CD4-positive, alpha-beta T cell treated with Interleukin-6 at 100 ng/mL for 8 hours (primary cell): Measurements from ENCODE around the gene SIVA1.

Experiments used
- DNase-seq: peaks from one replicate; pipeline ENCODE4 v3.0.0-alpha.2; 2020; ENCODE audit warnings: mixed read lengths, low spot score

Gene SIVA1

DNA sequence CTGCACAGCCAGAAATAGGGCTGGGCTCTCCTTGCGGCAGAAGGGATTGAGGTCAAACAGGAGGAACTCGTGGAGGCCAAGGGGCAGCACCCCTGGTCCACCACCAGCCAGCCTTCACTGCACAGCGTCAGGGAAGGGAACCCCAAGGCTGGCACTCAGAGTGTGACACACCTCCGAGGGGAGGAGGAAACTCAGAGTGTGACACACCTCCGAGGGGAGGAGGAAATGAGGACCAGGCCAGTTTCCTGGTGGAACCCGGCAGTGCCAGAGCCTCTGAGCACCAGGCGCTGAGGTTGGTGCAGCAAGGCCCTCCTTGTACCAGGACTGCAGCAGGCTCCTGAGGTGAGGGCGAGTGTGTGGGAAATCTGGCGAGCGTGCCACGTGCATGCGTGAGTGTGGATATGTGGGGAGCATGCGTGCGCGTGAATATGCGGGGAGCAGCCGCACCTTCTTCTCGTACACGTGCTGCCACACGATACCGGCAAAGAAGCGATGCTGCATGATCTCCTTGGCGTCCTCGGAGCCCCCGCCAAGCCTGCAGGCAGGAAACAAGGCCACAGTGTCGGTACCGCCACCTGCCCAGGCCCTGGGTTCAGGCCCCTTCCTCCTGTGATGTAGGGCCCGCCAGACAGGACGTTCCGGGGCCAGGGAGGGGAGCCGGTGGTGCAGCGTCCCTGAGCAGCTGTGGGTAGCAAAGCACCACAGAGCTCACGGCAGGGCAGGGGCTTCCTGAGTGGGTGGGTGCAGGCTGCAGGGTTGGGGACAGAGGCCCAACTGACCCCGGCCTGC lies 19.2 kb downstream of the SIVA1 start:
- no peak for DNase-seq

DNA sequence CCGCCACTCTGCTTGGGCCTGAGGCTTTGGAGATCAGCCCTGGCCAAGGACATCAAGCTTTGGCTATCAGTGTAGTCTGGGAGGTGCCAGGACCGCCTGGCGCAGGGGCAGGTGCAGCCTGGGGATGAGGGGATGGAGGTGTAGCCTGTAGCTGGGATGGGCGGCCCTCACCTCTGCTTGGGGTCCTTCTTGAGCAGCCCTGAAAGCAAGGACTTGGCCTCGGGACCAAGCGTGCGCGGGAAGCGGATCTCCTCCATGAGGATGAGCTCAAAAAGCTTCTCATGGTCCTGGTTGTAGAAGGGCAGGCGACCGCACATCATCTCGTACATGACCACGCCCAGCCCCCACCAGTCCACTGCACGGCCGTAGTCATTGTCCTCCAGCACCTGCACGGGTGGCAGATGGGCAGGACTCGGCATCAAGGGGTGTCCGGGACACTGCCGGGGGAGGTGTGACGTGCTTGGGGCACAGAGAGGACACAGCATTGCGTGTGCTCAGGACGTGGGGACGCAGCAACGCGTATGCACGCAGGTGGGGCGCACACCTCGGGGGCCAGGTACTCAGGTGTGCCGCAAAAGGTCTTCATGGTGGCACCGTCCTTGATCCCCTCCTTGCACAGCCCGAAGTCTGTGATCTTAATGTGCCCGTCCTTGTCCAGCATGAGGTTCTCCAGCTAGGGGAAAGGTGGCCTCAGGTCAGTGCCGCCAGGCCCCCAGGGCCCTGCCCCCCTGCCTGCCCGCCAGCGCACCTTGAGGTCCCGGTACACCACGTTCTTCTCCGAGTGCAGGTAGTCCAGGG lies 20.0 kb downstream of the SIVA1 start:
- DNase-seq: no peak

DNA sequence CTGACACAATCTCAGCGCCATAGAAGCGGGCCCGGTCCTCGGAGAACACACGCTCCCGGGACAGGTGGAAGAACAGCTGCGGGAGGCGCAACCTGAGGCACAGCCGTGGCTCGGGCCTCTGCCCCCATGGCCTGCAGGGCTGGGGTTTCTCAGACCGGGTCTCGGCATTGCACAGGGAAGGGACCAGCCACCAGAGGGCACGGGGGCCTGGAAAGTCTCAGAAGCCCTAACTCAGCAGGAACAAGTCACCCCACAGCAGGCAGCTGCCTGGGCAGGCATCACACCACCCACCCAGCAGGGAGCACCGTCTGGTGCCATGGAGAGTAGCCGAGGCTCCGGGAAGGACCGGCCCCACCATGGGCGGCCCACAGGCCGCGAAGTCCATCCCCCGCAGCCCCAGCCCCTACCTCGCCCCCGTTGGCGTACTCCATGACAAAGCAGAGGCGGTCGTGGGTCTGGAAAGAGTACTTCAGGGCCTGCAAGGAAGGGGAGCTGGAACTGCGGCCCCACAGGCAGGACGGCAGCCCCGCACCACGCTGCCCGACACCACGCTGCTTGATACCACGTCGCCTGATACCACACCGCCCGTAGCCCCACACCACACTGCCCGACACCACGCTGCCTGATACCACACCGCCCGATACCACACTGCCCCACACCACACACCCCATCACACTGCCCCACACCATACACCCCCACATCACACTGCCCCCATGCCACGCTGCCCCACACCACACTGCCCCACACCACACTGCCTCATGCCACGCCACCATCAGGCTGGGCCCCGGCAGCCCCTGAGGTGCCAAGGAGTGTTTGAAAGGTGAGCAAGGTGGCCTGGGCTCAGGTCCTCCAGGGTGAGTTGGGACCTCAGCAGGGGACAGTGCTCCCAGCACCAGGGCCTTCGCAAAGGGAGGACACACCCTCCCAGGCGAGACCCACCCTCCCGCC lies 20.8 kb downstream of the SIVA1 start:
- DNase-seq: no peak

DNA sequence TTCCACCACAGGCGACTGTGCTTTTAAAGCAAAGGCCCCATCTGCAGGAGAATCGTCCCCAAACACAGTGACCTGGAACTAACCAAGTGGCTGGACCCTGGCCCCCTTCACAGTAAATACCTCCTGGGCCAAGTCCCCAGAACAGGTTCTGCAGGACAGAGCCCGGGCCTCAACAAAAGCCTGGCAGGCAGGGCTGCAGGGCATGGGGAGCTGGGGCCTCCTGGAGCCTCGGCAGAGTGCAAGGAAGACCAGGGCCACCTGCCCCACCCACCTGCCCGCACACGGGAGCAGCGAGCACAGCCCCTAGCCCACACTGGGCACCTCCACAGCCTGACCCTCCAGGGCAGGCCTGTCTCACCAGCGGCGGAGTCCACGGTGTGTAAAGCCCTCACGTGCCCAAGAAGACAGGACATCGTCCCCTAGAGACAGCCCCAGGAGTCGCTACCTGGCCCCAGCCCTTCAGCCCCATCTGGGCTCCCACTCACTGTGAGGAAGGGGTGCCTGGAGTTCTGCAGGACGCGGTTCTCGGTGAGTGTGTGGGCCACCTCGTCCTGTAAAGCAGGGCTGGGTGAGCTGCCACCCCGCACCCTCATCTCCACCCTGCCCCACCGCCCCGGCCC lies 21.6 kb downstream of the SIVA1 start:
- no peak for DNase-seq

DNA sequence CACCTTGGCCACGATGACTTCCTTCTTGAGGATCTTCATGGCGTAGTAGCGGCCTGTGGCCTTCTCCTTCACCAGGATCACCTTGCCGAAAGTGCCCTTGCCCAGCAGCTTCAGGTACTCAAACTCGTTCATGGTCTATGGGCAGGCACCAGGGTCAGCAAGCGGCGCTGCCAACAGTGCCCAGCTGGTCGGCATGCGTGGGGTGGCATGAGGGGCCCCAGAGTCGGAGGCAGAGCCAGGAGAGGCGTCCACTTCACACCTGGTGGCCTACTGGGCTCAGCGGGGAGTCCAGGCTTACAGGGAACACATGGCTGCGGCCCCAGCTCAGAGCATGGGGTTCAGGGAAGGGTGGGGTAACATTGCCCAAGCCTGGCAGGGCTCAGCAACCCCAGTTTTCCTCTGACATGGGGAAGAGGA lies 22.1 kb downstream of the SIVA1 start:
- DNase-seq: no peak

DNA sequence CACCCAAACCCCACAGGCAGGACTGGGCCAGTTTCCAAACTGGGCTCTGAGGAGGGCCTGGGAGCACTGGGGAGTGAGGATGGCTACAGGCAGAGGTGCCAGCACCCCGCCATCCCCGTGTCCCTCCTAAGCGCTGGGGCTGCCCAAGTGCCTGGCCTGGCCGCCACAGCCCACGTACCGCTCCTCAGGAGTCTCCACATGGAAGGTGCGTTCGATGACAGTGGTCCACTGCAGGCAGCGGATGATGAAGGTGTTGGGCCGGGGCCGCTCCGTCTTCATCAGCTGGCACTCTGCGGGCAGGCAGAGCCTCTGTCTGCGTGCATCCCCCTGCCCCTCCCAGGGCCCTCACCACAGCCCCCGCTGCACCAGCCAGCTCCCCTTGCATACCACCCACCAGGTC lies 23.5 kb downstream of the SIVA1 start:
- no peak for DNase-seq

DNA sequence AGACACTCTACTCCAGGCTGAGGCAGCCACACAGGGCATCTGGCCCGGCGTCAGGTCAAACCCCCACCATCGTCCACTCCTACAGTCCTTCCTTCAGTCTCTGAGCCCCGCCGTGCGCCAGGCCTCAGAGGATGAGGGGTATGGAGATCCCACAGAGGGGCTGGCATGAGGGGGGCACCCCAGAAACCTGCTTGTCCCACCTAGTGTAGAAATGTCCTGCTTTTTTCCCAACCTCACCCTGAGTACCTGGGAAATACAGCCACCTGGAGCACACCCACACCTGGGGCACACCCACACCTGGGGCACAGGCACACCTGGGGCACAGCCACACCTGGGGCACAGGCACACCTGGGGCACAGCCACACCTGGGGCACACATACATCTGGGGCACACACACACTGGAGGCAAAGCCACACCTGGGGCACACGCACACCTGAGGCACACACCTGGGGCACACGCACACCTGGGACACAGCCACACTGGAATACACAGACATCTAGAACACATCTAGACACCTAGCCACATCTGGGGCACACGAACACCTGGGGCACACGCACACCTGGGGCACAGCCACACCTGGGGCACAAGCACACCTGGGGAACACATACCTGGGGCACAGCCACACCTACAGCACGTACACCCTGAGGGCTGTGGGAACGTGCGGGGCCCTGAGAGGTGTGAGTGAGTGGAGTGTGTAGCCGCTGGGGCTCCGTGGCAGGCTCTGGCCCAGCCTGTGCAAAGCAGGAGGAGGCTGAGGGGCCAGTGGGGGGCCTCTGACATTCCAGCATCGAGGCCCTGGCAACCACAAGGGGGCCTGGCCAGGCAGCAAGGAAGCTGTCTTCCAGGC lies 24.2 kb downstream of the SIVA1 start:
- DNase-seq: no peak

DNA sequence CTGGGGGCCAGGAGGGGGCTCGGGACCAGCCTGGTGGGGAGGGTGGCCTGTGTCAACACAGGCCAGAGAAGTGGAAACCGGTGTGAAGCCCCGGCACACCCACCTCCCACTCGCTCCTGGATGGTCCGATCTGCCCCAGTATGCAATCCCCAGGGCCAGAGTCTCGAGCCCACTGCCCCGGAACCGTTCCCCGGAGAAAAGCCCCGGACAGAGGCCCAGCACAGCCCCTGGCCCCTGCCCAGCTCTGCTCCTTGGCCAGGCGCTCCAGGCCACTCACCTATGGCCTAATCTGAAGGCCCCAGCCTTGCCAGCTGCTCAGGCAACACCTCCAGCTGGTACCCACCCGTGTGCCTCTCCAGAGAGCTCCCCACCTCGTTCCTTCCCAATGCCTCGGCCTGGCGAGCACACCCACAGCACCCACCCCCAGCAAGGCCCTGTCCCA lies 24.9 kb downstream of the SIVA1 start:
- no peak for DNase-seq

DNA sequence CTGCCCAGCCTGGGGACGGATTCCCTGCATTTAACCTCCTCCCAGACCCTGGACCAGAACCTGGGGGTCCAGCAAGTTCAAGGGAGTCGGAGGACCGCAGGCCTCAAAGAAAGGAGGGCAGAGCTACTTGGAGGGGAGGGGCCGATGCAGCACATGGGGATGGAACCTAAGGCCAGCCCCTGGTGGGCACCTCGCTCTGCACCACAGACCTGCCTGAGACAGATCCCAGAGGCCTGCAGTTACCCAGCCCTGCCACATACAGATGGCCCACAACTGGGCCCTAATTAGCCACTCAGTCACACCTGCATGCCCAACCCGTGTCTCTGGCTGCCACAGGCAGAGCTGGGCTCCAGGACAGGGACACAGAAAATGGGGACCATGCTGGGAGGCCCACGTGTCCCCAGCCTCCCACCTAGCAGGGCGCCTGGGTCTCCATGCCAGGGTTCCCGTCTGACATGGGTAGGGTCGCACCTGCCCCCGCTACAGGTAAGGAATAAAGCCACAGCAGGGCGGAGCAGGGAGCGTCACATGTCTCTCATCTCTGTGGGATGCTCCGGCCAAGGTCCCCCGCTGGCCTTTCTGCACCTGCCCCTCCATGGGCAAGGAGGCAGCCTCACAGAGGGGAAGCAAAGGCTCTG lies 25.9 kb downstream of the SIVA1 start:
- DNase-seq: no peak

DNA sequence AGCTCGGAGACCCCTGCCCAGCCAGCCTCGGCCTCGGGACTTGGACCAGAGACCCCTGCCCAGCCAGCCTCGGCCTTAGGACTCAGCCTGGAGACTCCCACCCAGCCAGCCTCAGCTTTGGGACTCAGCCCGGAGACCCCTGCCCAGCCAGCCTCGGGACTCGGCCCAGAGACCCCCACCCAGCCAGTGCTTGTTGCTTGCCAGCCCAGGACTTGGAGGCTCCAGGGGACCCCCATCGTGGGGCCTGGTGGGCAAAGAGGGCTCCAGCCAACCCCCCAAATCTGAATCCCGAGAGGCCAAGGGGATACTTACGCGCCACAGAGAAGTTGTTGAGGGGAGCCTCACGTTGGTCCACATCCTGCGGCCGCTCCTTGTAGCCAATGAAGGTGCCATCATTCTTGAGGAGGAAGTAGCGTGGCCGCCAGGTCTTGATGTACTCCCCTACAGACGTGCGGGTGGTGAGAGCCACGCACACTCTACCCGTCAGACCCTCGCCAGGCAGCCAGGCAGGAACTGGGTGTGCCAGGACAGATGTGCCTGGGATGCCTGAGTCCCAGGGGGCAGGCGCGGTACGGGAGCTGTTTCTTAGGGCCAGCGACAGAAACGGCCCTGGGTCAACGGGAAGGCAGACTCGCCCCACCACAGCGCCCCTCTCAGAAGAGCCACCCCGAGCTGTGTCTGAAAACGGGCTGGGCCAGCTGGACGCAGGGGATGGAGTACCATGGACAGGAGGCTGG lies 27.0 kb downstream of the SIVA1 start:
- DNase-seq: no peak

DNA sequence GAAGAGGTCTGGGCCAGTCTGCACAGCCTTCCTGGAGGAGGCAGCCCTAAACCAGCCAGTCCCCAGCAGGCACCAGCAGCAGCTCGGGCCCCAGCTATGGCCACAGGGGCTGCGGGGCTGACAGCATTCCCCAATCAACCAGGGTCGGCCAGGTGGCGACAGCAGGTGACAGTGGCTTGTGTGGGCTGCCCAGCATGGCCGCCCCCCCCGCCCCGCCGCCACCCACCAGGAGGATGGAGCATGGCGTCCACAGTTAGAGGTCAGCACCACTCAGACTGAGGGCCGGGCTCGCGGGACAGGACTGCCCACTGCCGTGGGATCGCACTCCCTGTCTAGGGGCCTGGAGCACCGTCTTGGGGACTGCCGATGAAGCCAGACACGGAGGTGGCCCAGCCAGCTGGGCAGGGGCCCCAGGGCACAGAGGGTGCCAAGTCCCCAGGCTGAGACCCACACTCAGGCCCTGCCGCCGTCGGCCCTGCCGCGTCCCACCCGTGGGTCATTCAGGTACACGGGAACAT lies 27.6 kb downstream of the SIVA1 start:
- DNase-seq: no peak

DNA sequence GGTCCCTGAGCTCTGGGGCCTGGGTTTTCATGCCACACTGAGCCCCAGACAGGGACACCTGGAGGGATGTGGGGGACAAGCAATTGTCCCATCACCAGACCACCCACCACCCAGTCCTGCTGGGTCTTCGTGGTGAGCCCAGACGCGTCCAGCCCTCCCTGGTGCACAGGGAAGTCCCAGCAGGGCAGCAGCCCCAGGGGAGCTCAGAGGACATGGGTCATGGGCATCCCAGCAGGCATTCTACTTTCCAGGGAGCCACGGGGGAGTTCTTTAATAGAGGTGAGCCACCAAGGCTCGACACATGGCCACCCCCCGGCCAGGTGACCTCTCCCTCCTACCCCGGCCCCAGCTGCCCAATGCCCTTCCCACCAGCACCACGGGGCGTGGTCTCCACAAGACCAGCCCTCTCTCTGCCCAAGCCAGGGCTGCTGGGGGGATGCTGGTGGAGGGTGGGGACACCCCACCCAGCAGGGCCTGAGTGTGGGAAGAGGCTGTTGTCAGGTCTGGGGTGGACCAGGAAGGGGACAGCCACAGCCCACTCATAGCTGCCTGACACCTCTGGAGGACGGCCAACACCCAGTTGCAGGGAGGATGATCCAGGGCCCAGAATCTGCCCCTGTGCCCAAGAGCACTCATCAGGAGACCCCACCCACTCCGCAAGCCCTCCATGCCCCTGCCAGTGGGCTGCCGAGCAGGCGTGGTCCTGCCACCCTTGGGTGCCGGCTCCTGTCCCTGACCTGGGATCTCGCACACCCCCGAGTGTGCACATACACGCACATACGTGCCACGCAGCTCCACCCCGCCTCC lies 28.5 kb downstream of the SIVA1 start:
- DNase-seq: no peak

DNA sequence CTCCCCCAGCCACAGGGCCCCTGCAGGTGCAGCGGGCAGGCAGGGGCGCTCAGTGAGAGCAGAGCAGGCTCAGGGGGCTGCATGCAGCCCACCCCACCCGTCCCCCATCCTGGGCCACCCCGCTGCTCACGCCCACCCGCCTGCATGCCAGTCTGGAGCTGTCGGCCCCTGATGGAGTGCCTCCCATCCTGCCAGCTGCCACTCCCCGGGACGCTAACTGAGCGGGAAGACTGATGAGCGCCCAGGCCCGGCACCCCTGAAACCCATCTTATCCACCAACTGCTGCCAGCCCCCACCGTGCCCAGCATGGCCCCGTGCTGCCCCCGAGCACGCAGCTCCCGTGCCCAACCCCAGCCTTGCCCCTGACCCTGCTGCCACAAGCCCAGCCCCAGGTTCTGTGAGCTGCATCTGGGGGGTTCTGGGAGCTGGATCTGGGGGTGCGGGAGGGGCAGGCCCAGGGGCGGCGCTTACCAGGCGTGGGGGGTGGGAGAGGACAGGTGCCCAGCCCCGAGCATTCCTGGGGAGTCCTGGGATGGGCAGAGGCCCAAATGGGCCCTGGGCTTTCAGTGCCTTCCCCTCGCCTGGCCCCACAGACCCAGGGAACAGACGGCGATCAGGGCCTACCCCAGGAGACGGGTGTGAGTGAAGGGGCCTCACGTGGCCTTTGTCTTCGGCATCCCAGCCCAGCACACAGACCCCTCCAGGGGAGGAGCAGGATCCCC lies 29.3 kb downstream of the SIVA1 start:
- DNase-seq: no peak

DNA sequence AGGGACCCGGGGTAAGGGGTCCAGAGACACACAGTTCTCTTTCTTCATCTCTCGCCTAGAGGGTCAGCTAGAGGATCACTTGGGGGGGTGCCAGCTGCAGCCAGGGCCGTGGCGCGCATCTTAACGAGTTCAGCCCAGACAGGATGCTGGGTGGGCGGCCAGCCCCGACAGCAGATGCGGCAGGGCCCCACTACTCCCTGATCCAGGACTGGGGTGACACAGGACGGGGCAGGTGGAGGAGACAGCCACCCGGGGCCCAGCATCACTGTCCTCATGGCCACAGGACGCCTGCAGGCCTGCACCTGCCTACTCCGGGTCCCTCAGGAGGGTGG lies 29.8 kb downstream of the SIVA1 start:
- DNase-seq: no peak

DNA sequence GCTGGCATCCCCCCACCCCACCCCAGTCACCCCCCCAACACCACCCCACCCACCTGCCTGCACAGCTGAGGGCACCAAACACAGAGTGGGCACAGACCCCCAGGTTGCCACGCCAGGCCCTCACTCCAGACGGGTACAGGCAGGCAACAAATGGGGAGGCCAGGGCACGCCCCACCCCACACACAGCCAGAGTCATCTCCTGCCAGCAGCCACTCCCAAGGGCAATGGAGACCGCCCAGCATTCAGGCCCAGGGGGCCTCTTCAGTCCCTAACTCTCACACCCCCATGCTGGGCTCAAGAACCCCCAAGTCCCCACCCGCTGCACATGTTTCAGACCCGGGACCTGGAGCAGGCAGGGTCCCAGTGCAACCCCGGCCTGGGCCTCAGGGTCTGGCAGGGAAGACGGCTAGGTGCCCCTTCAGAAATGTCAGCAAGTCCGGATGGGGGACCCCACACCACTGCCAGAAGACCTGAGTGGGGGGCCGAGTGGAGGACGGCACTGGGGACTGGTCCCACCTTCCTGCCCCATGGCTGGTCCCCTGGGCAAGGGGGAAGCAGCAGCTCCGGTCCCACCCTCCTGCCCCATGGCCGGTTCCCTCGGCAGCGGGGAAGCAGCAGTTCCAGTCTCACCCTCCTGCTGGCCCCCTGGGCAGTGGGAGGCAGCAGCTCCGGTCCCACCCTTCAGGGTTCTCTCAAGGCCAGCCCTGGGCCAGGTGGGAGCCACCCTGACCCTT lies 30.7 kb downstream of the SIVA1 start:
- no peak for DNase-seq

DNA sequence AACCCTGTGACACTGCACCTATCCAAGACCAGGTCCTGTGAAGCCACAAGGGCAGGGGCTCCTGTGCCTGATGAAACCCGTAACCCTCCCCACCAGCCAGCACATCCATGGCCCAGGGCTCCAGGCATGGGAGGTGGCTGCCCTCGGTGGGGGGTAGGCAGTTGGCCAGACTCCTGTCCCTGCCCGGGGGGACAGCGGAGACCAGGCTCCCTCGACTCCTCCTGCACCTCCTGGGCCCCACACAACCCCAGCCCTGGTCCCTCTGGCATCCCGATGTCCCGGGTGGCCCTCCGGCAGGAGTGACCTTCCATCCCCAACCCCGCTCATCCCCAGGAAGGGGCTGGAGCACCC lies 31.2 kb downstream of the SIVA1 start:
- DNase-seq: no peak
